Stimulated activated CD8-positive, alpha-beta memory T cell treated with anti-CD3 and anti-CD28 coated beads, Interleukin-2, amount 100 ng/mL, for 48 hours (primary cell): ENCODE data around the gene UGT1A9.

Experiments used
- DNase-seq, 2 donors: peaks; one replicate each; pipeline ENCODE4 v3.0.0-alpha.2; 2020; ENCODE audit warnings: low read depth in 2 of 2

The UGT1A9 gene

GRCh38 chr2:233758849-233759248, 87.2 kb downstream of the UGT1A9 start:
- no peak for DNase-seq

- DNase-seq = no peak
These were observed 88.3 kb downstream of the UGT1A9 start, which contains the start of gene UGT1A1 for GRCh38 chr2:233760043-233760442. Gene UGT1A1 (plus strand): TSS chr2:233760270. CDS start chr2:233760288, 18 bp downstream.

DNA sequence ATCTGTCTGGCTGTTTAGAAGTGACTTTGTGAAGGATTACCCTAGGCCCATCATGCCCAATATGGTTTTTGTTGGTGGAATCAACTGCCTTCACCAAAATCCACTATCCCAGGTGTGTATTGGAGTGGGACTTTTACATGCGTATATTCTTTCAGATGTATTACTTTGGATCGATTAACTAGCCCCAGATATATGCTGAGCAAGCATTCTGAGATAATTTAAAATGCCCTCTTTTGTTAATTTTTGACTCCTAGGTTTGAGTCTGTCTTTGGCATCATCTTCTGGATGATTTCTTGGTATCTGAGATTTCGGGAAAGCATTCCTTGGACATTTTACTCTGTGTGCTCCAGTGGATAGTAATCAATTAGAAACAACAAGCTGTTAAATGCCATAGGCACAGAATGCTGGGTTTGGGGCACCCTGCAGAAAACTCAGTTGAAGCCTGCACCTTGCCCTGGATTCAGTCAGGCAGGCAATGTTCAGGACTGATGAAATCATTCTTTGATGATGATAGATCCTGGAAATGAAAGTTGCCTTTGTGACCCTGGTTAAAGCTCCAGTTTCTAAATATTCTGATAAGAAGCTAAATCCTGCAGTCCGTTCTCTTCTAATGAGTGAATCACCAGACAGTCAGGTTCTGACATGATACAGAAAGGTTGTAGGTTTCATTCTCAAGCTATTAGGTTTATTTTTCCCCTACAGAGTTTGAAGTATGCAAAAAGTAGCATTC, 89.5 kb downstream of the UGT1A9 start:
- DNase-seq = no peak

DNA sequence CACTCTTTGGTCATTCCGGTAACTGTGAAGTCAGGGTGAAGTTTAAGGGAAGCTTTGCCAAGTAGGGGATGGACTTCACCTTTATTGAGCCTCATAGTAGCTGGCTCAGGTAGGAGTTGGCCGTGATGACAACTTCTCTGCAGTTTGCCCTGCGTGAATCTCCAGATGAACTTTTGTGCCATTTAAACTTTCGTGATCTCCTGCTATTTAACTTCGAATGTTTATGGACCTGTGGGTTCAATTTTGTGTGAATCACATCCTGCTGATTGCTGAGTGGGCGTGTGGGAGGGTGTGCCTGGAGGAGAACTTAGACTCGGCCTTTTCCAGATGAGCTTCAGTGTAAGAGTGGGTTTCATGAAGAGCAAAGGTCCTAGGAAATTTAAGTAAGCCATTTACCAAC, 92.6 kb downstream of the UGT1A9 start:
- no peak for DNase-seq

DNA sequence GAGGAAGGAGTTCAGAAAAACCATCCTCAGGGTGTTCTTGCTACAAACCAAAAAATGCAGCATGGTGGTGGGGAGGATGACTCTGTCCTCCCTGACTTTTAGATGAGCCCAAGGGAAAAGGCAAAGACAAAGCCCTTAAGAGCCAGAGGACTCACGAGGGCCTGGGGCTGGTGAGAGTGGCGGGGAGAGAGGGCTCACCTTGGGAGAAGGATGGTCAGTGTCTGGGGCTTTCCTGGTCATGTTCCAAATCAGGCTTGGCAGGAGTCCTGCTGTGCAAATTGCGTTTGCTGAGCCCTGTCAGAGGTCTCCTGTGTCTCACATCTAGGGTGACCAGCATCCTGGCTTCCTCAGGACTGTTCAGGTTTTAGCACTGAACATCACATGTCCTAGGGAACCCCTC, 93.1 kb downstream of the UGT1A9 start:
- no peak for DNase-seq

DNA sequence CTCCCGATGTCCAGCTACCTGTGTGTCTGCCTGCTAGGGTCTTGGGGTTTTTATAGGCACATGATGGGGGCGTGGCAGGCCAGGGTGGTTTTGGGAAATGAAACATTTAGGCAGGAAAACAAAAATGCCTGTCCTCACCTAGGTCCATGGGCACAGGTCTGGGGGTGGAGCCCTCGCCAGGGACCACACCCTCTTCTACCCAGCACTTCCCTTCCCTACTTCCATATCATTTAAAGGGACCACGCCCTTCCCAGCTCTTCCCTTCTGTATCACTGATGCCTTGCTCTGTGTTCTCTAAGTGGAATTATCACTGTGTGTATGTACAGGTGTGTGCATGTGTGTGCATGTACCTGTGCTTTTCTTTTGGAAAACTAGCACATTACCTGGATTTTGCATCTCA, 94.7 kb downstream of the UGT1A9 start:
- no peak for DNase-seq

GRCh38 chr2:233768076-233768475, 96.4 kb downstream of the UGT1A9 start:
- DNase-seq = no peak

- no peak for DNase-seq
These were observed 97.6 kb downstream of the UGT1A9 start for GRCh38 chr2:233769260-233769659.

- DNase-seq = no peak
These were observed 100.5 kb downstream of the UGT1A9 start for GRCh38 chr2:233772153-233772552.

- DNase-seq = no peak
These were observed 100.9 kb downstream of the UGT1A9 start for GRCh38 chr2:233772583-233772982.

- DNase-seq = no peak
These were observed 102.2 kb downstream of the UGT1A9 start for GRCh38 chr2:233773854-233774253.

GRCh38 chr2:233775414-233775813, 103.7 kb downstream of the UGT1A9 start:
- no peak for DNase-seq

GRCh38 chr2:233778030-233778429, 106.3 kb downstream of the UGT1A9 start, which contains the start of gene MROH2A:
Gene MROH2A (plus strand): TSS chr2:233778330. CDS start chr2:233779359, 1,029 bp downstream.
- DNase-seq = no peak

- no peak for DNase-seq
These were observed 108.0 kb downstream of the UGT1A9 start for GRCh38 chr2:233779722-233780121.

GRCh38 chr2:233780771-233781170, 109.1 kb downstream of the UGT1A9 start:
- DNase-seq = no peak

DNA sequence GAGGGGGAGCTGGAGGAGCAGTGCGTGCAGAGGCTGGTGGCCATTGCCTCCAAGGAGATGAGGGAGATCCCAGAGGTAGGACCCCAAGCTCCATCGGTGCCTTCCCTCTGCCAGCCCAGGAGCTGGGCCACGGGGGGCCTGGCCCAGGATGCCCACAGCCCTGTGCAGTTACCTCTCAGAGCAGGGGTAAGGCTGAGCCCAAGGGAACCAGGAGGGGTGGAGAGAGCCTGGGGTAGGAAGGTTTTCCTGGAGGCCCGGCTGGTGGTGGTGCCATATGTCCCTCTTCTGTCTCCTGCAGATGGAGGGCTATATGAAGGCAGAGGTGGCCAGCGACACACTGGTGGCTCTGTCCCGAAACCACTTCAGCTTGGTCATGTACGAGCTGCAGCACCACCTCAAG, 117.9 kb downstream of the UGT1A9 start:
- DNase-seq = no peak

GRCh38 chr2:233791151-233791882, 119.6 kb downstream of the UGT1A9 start:
- DNase-seq = no peak

GRCh38 chr2:233791883-233792329, 120.2 kb downstream of the UGT1A9 start:
- DNase-seq = no peak

DNA sequence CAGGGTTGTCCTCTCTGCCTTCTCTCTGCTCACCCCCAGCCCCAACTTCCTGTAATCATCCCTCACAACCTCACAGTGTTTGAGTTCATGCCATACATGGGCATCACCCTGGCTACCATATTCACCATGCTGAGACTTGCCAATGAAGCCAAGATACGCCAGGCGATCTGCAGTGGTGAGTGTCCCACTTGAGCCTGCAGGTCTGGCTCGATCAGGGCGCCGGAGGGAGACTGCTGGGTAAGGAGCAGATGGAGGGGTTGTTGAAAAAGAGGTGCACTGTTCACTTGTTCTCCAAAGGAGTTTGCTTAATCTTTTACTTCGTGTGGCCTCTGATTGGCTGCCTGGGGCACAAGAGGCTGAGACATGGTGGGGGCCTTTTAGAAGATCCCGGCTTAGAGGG, 121.0 kb downstream of the UGT1A9 start:
- no peak for DNase-seq

DNA sequence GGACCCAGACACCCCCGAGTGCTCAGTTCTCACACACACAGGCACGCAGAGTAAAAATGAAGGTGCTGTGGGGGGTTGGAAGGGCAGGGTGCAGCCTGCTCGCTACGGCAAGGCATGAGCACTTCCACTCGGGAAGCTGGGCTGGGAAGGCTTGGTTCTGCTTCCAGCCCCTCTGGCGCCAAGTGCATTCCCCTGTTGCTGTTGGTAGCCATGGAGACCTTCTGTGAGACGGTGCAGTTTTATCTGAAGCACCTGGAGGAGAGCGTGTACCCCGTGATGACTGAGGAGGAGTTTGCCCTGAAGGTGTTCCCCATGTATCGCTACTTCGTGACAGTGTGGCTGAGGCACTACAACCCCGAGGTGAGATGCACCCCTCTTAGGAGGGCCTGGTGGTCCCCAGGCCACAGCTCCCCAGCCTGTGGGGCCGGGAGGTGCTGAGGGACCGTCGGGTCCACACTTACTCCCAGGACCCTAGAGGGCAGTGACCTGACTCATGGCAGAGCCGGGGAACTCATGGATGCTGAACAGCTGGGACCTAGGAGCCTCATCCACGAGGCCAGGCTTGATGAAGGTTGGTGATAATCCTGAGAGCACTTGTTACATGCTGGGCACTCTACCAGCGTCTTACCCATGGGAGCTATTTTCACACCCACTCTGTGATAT, 121.9 kb downstream of the UGT1A9 start:
- no peak for DNase-seq

GRCh38 chr2:233794128-233794658, 122.5 kb downstream of the UGT1A9 start:
- no peak for DNase-seq

DNA sequence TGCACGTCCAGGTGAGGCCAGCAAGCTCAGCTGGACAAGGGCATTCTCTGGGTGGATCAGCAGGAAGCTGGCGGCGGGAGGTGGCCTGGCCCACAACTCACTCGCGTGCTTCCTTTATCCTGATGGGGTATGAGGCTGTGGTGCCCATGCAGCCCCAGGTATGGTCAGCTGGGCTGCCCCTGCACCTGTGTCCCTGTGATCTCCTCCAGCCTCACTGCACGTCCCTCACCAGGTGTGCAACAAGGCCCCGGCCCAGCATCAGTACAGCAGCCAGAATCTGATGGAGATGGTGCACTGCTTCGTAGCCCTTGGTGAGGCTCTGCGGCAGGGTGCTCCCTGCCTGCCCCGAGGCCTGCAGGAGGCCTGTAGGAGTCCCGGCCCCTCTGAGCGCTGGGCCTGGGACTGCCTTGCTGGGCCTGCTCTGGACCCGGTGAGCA, 124.1 kb downstream of the UGT1A9 start:
- DNase-seq = no peak
